Endothelial cell of umbilical vein (primary cell): Measurements from ENCODE around the gene CACNB4. TPM values are rescaled to one million over a fixed set of nuclear protein-coding genes. Genes with fewer than 3 reads are reported as not detected.

Experiments
- BruUV-seq: library from RNA; stranded (reverse); fragments of 400-500 nt; replicated peaks from 2 replicates; lab custom pipeline; 2021; lab: Mats Ljungman, UMichigan
- CTCF ChIA-PET: fragments of 300-600, 350-600 bp; sonication (Branson Sonifier 250); formaldehyde crosslinking; loops from one replicate; lab custom pipeline; 2021; ENCODE audit warnings: antibody characterized with exemption, inconsistent platforms; lab: Charles Lee
- POLR2A ChIA-PET: fragments of 300-600, 350-600 bp; sonication (Branson Sonifier 250); formaldehyde crosslinking; loops from one replicate; lab custom pipeline; 2021; ENCODE audit warnings: antibody characterized with exemption, inconsistent platforms; lab: Charles Lee
- DNase-seq: peaks from one replicate; pipeline ENCODE4 v3.0.0-alpha.2; 2011; ENCODE audit warnings: low read depth, low spot score
- FAIRE-seq: peaks from 2 replicates; lab custom pipeline; 2011; peaks lifted over from hg19 to GRCh38; lab: Jason Lieb, UNC
- H2AFZ ChIP-seq: 2 replicates; pipeline ENCODE4 v1.6.0; 2012; ENCODE audit warnings: low read depth, low read length, control low read depth, inconsistent platforms
- H3K27ac ChIP-seq: 2 replicates; pipeline ENCODE4 v1.5.1; 2011; ENCODE audit warnings: low read depth, mild to moderate bottlenecking, control low read depth, low read length, moderate library complexity; ENCODE audit not compliant: insufficient read depth
- H3K27me3 ChIP-seq, 2 experiments: 2 replicates each; pipeline versions ENCODE4 v1.6.0 to v1.6.1; 2011; ENCODE audit warnings: low read length in 2 of 2, mixed read lengths in 1 of 2; ENCODE audit not compliant: control insufficient read depth in 2 of 2, insufficient read depth in 2 of 2
- H3K36me3 ChIP-seq, 2 experiments: 2 replicates in 1 of 2; 3 replicates in 1 of 2; pipeline ENCODE4 v1.5.1; 2011; ENCODE audit warnings: low read length in 2 of 2, mild to moderate bottlenecking in 1 of 2, moderate library complexity in 1 of 2; ENCODE audit not compliant: control insufficient read depth in 2 of 2, insufficient read depth in 2 of 2; ENCODE audit errors: extremely low read depth in 1 of 2
- H3K4me1 ChIP-seq: 3 replicates; pipeline ENCODE4 v1.5.1; 2011; ENCODE audit warnings: mild to moderate bottlenecking, low read length; ENCODE audit not compliant: control insufficient read depth, insufficient read depth; ENCODE audit errors: extremely low read depth
- H3K4me2 ChIP-seq: 2 replicates; pipeline ENCODE4 v1.6.1; 2011; ENCODE audit warnings: low read length, control low read depth, mixed read lengths; ENCODE audit not compliant: insufficient read depth
- H3K4me3 ChIP-seq, 3 experiments: fragments of 200-600 bp in 1 of 3; sonication (generic), shearing (Covaris generic) in 1 of 3; replicated peaks in 1 of 3; 2 replicates each; pipeline ENCODE4 v1.5.1; 2011 to 2016; ENCODE audit warnings: control low read depth in 3 of 3, low read length in 3 of 3, mild to moderate bottlenecking in 2 of 3, inconsistent platforms in 1 of 3, low read depth in 1 of 3, moderate library complexity in 1 of 3; ENCODE audit not compliant: insufficient read depth in 1 of 3
- H3K79me2 ChIP-seq: 2 replicates; pipeline ENCODE4 v1.6.0; 2012; ENCODE audit warnings: low read length, inconsistent platforms; ENCODE audit not compliant: control insufficient read depth, insufficient read depth
- H3K9ac ChIP-seq: replicated peaks from 2 replicates; pipeline ENCODE3; 2011; ENCODE audit warnings: low read length, control low read depth; ENCODE audit not compliant: insufficient read depth; ENCODE audit errors: extremely low read depth
- H3K9me1 ChIP-seq: replicated peaks from 3 replicates; pipeline ENCODE4 v1.6.0; 2011; ENCODE audit warnings: mild to moderate bottlenecking, low read length; ENCODE audit not compliant: control insufficient read depth, insufficient read depth; ENCODE audit errors: extremely low read depth
- H3K9me3 ChIP-seq: replicated peaks from 2 replicates; pipeline ENCODE4 v1.5.1; 2012; ENCODE audit warnings: low read length, inconsistent platforms; ENCODE audit not compliant: control insufficient read depth, insufficient read depth
- H4K20me1 ChIP-seq: replicated peaks from 2 replicates; pipeline ENCODE3; 2011; ENCODE audit warnings: mild to moderate bottlenecking, low read length; ENCODE audit not compliant: control insufficient read depth, insufficient read depth; ENCODE audit errors: extremely low read depth
- EZH2 ChIP-seq: IDR thresholded peaks from 2 replicates; pipeline ENCODE4 v1.6.1; 2012; ENCODE audit warnings: borderline replicate concordance, low read depth, mild to moderate bottlenecking, moderate library complexity, low read length, inconsistent platforms; ENCODE audit not compliant: severe bottlenecking
- FOS ChIP-seq: IDR thresholded peaks from 2 replicates; pipeline ENCODE4 v1.6.1; 2011; ENCODE audit warnings: mild to moderate bottlenecking, low read length, moderate library complexity, borderline replicate concordance; ENCODE audit not compliant: insufficient read depth
- GATA2 ChIP-seq: IDR thresholded peaks from 2 replicates; pipeline ENCODE4 v1.7.0; 2011; ENCODE audit warnings: low read depth, mild to moderate bottlenecking, moderate library complexity, mixed read lengths, low read length; ENCODE audit not compliant: insufficient read length, insufficient read depth
- JUN ChIP-seq: IDR thresholded peaks from 2 replicates; pipeline ENCODE4 v1.6.1; 2011; ENCODE audit warnings: borderline replicate concordance, low read depth; ENCODE audit not compliant: insufficient read length, insufficient read depth
- MAX ChIP-seq: IDR thresholded peaks from 2 replicates; pipeline ENCODE4 v1.6.1; 2011; ENCODE audit not compliant: insufficient read depth, insufficient read length
- MYC ChIP-seq: IDR thresholded peaks from one replicate; pipeline ENCODE4 v1.6.1; 2011; ENCODE audit warnings: mild to moderate bottlenecking, low read depth, low read length
- POLR2A ChIP-seq: IDR thresholded peaks from 2 replicates; pipeline ENCODE4 v1.6.1; 2012; ENCODE audit warnings: low read depth, mild to moderate bottlenecking, control low read depth, low read length
- POLR2AphosphoS5 ChIP-seq: IDR thresholded peaks from 2 replicates; pipeline ENCODE4 v1.6.1; 2012; ENCODE audit warnings: low read depth, mild to moderate bottlenecking, control low read depth, low read length, moderate library complexity; ENCODE audit not compliant: insufficient read depth
- dilution Hi-C: fragments of 300-500 bp; cut with MboI; formaldehyde crosslinking; loops from one replicate; pipeline ENCODE4 v1.15.0; 2019; ENCODE audit warnings: low sequenced_read_pairs; ENCODE audit not compliant: extremely low pct_ligation_motif_present
- intact Hi-C: fragments of 100-400 bp; cut with micrococcal nuclease; formaldehyde crosslinking; loops from one replicate; pipeline ENCODE4 v1.10.0; 2022
- polyA plus RNA-seq, 4 experiments: library from polyadenylated mRNA; depleted of rRNA in 3 of 4; stranded (reverse) in 3 of 4; unstranded in 1 of 4; fragments of >200 nt; gene quantifications; 2 replicates each; pipeline versions ENCODE4 v1.2.1 to v1.2.3, GENCODE V29; 2011 to 2012; ENCODE audit warnings: missing spikeins in 1 of 4
- total RNA-seq: library from RNA; stranded (reverse); gene quantifications from 2 replicates; pipeline ENCODE4 v1.2.3, GENCODE V29; 2021
- TF ChIP-seq, protein P1 (sequence below), 2 donors: IDR thresholded peaks; 1 replicate in 1 of 2; 2 replicates in 1 of 2; pipeline ENCODE4 v1.5.1; 2011; ENCODE audit warnings: low read length in 2 of 2, mild to moderate bottlenecking in 2 of 2, moderate library complexity in 2 of 2, control low read depth in 1 of 2, inconsistent platforms in 1 of 2, low read depth in 1 of 2; ENCODE audit not compliant: insufficient read depth in 1 of 2; ENCODE audit errors: extremely low read depth in 1 of 2

Gene CACNB4
- total and polyA plus RNA-seq, 2 donors (not counting 3 experiments of a cell fraction or from before 2014, with no cell fraction given) = 0.23 to 0.58 TPM

DNA sequence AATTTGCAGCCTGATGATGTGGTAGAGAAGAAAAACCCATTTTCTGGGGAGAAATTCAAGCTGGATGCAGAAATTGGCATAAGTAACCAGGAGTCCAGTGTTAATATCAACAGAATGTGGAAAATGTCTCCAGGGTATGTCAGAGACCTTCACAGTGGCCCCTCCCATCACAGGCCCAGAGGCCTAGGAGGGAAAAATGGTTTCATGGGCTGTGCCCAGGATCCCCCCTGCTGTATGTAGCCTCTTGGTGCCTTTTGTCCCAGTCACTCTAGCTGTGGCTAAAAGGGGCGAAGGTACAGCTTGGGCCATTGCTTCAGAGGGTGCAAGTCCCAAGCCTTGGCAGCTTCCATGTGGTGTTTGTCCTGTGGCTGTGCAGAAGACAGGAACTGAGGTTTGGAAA is 40.2 kb downstream of the CACNB4 start:
- ChIA-PET CTCF (interaction anchor here (1.8 kb wide), 1 partner anchor 33 kb away, joined by 4 read pairs; no protein-coding TSS in a partner anchor), POLR2A (no interaction called here)
- Histone ChIP-seq H3K36me3 (no peaks in the 10 kb centered on the region), H3K4me1 (no peaks in the 10 kb centered on the region), H3K27me3 (peaks cover 0 to 8% of the 10 kb centered on the region in 2 experiments), H3K4me3 (no peak overlapping the region), H3K9ac (no peak overlapping the region), H4K20me1 (no peaks in the 10 kb centered on the region), H2AFZ (no peak overlapping the region), H3K4me2 (no peak overlapping the region), H3K9me3 (no peaks in the 10 kb centered on the region), H3K79me2 (no peaks in the 10 kb centered on the region), H3K9me1 (no peaks in the 10 kb centered on the region), H3K27ac (no peak overlapping the region)
- no TSS peak for BruUV-seq
- FAIRE-seq = no peak
- dilution Hi-C loops = no loop called here
- intact Hi-C loops = no loop called here
- no peak for DNase-seq
- TF ChIP-seq, protein P1, sequence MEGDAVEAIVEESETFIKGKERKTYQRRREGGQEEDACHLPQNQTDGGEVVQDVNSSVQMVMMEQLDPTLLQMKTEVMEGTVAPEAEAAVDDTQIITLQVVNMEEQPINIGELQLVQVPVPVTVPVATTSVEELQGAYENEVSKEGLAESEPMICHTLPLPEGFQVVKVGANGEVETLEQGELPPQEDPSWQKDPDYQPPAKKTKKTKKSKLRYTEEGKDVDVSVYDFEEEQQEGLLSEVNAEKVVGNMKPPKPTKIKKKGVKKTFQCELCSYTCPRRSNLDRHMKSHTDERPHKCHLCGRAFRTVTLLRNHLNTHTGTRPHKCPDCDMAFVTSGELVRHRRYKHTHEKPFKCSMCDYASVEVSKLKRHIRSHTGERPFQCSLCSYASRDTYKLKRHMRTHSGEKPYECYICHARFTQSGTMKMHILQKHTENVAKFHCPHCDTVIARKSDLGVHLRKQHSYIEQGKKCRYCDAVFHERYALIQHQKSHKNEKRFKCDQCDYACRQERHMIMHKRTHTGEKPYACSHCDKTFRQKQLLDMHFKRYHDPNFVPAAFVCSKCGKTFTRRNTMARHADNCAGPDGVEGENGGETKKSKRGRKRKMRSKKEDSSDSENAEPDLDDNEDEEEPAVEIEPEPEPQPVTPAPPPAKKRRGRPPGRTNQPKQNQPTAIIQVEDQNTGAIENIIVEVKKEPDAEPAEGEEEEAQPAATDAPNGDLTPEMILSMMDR (IDR thresholded peaks at IDR 0.05; ENCODE audit: extremely low read depth in 1 of 2, insufficient read depth in 1 of 2, low read depth in 1 of 2, low read length in 2 of 2) = no peak
- no peak for TF ChIP-seq POLR2AphosphoS5
- TF ChIP-seq MAX = no peak
- no peak for TF ChIP-seq EZH2
- TF ChIP-seq POLR2A = no peak
- no peak for TF ChIP-seq JUN
- no peak for TF ChIP-seq MYC
- no peak for TF ChIP-seq GATA2
- no peak for TF ChIP-seq FOS
